Measurements from ENCODE around the gene PRMT1. TPM values are rescaled to one million over a fixed set of nuclear protein-coding genes. Genes with fewer than 3 reads are reported as not detected.

Gene PRMT1
- polyA plus RNA-seq, 4 donors, result 56.8 to 194 (median 94.7) TPM

- H3K9me3 ChIP-seq (ENCODE audit: control insufficient read depth in 2 of 2, insufficient read depth in 1 of 2, low read depth in 1 of 2, low read length in 1 of 2), result no peaks in the 10 kb centered on the region
- H3K4me1 ChIP-seq (ENCODE audit: control insufficient read depth in 3 of 3, insufficient read depth in 2 of 3, low read depth in 1 of 3, low read length in 2 of 3), result peaks cover 0 to 15% (median 5%) of the 10 kb centered on the region in 3 donors
- peaks cover 6 to 42% (median 8%) of the 10 kb centered on the region in 3 donors for H3K36me3 ChIP-seq (ENCODE audit: control insufficient read depth in 3 of 3, insufficient read depth in 2 of 3, low read depth in 1 of 3, low read length in 3 of 3)
- DNase-seq (no peak), FAIRE-seq (no peak)
- H3K4me3 ChIP-seq (ENCODE audit: low read depth in 1 of 3, low read length in 3 of 3), result peak overlapping the region in 2 of 3 donors; percentile 34 to 42
- 16 to 26% (median 18%) methylated on average over 32 to 39 of the region's 39 CpGs for WGBS, 3 donors
- peaks cover 0 to 46% (median 0%) of the 10 kb centered on the region in 3 donors for H3K27me3 ChIP-seq (ENCODE audit: control insufficient read depth in 3 of 3, insufficient read depth in 3 of 3, low read length in 3 of 3)
- H3K27ac ChIP-seq (ENCODE audit: low read depth in 1 of 3, low read length in 2 of 3), result peak overlapping the region in 2 of 3 donors; percentile 27 to 42
Observed at GRCh38 chr19:49690079-49690655, 13.1 kb downstream of the PRMT1 start.

GRCh38 chr19:49690656-49691242 is 13.7 kb downstream of the PRMT1 start, which contains the start of gene CPT1C:
Gene CPT1C (plus strand): TSS chr19:49691116. CDS start chr19:49692253, 1,137 bp downstream.
- Histone ChIP-seq H3K4me3 (ENCODE audit: low read depth in 1 of 3, low read length in 3 of 3) (peak within 1 kb of the TSS in 2 of 3 donors; percentile 34 to 42), H3K27ac (ENCODE audit: low read depth in 1 of 3, low read length in 2 of 3) (peak within 1 kb of the TSS in 2 of 3 donors; percentile 27 to 42), H3K9me3 (ENCODE audit: control insufficient read depth in 2 of 2, insufficient read depth in 1 of 2, low read depth in 1 of 2, low read length in 1 of 2) (no peaks in the 10 kb centered on the region), H3K36me3 (ENCODE audit: control insufficient read depth in 3 of 3, insufficient read depth in 2 of 3, low read depth in 1 of 3, low read length in 3 of 3) (peaks cover 4 to 37% (median 8%) of the 10 kb centered on the region in 3 donors), H3K4me1 (ENCODE audit: control insufficient read depth in 3 of 3, insufficient read depth in 2 of 3, low read depth in 1 of 3, low read length in 2 of 3) (peaks cover 0 to 15% (median 5%) of the 10 kb centered on the region in 3 donors), H3K27me3 (ENCODE audit: control insufficient read depth in 3 of 3, insufficient read depth in 3 of 3, low read length in 3 of 3) (peaks cover 0 to 46% (median 0%) of the 10 kb centered on the region in 3 donors)
- DNase-seq (peak; percentile 59 to 63), FAIRE-seq (no peak)
- 3 to 5% (median 4%) methylated on average over 38 of the region's 38 CpGs for WGBS, 3 donors

GRCh38 chr19:49691243-49692146 is 14.4 kb downstream of the PRMT1 start:
- H3K27ac ChIP-seq (ENCODE audit: low read depth in 1 of 3, low read length in 2 of 3), result peak overlapping the region in 1 of 3 donors; percentile 42
- peak overlapping the region in 1 of 3 donors; percentile 42 for H3K4me3 ChIP-seq (ENCODE audit: low read depth in 1 of 3, low read length in 3 of 3)
- WGBS, 3 donors, result 10 to 16% (median 14%) methylated on average over 39 of the region's 39 CpGs
- peaks cover 0 to 29% (median 8%) of the 10 kb centered on the region in 3 donors for H3K36me3 ChIP-seq (ENCODE audit: control insufficient read depth in 3 of 3, insufficient read depth in 2 of 3, low read depth in 1 of 3, low read length in 3 of 3)
- peak in 1 of 2 donors; percentile 50 for DNase-seq
- peaks cover 0 to 15% (median 5%) of the 10 kb centered on the region in 3 donors for H3K4me1 ChIP-seq (ENCODE audit: control insufficient read depth in 3 of 3, insufficient read depth in 2 of 3, low read depth in 1 of 3, low read length in 2 of 3)
- H3K27me3 ChIP-seq (ENCODE audit: control insufficient read depth in 3 of 3, insufficient read depth in 3 of 3, low read length in 3 of 3), result peaks cover 0 to 46% (median 0%) of the 10 kb centered on the region in 3 donors
- FAIRE-seq, result no peak
- no peaks in the 10 kb centered on the region for H3K9me3 ChIP-seq (ENCODE audit: control insufficient read depth in 2 of 2, insufficient read depth in 1 of 2, low read depth in 1 of 2, low read length in 1 of 2)

- WGBS, 3 donors, result 71 to 73% (median 72%) methylated on average over 16 of the region's 16 CpGs
Observed at GRCh38 chr19:49692147-49692506, 15.1 kb downstream of the PRMT1 start.

GRCh38 chr19:49696115-49696514 is 19.0 kb downstream of the PRMT1 start:
- Histone ChIP-seq H3K4me1 (ENCODE audit: control insufficient read depth in 3 of 3, insufficient read depth in 2 of 3, low read depth in 1 of 3, low read length in 2 of 3) (peaks cover 0 to 5% (median 0%) of the 10 kb centered on the region in 3 donors), H3K4me3 (ENCODE audit: low read depth in 1 of 3, low read length in 3 of 3) (no peak overlapping the region), H3K27ac (ENCODE audit: low read depth in 1 of 3, low read length in 2 of 3) (no peak overlapping the region), H3K36me3 (ENCODE audit: control insufficient read depth in 3 of 3, insufficient read depth in 2 of 3, low read depth in 1 of 3, low read length in 3 of 3) (no peaks in the 10 kb centered on the region), H3K27me3 (ENCODE audit: control insufficient read depth in 3 of 3, insufficient read depth in 3 of 3, low read length in 3 of 3) (peaks cover 0 to 27% (median 0%) of the 10 kb centered on the region in 3 donors), H3K9me3 (ENCODE audit: control insufficient read depth in 2 of 2, insufficient read depth in 1 of 2, low read depth in 1 of 2, low read length in 1 of 2) (no peaks in the 10 kb centered on the region)
- DNase-seq (no peak), FAIRE-seq (no peak)
- 83 to 86% (median 86%) methylated on average over 6 of the region's 6 CpGs for WGBS, 3 donors

More at GRCh38 chr19:49692147-49692506, 15.1 kb downstream of the PRMT1 start:
- Histone ChIP-seq H3K9me3 (ENCODE audit: control insufficient read depth in 2 of 2, insufficient read depth in 1 of 2, low read depth in 1 of 2, low read length in 1 of 2) (no peaks in the 10 kb centered on the region), H3K36me3 (ENCODE audit: control insufficient read depth in 3 of 3, insufficient read depth in 2 of 3, low read depth in 1 of 3, low read length in 3 of 3) (peaks cover 0 to 24% (median 5%) of the 10 kb centered on the region in 3 donors), H3K27ac (ENCODE audit: low read depth in 1 of 3, low read length in 2 of 3) (no peak overlapping the region), H3K4me3 (ENCODE audit: low read depth in 1 of 3, low read length in 3 of 3) (no peak overlapping the region), H3K4me1 (ENCODE audit: control insufficient read depth in 3 of 3, insufficient read depth in 2 of 3, low read depth in 1 of 3, low read length in 2 of 3) (peaks cover 0 to 15% (median 5%) of the 10 kb centered on the region in 3 donors), H3K27me3 (ENCODE audit: control insufficient read depth in 3 of 3, insufficient read depth in 3 of 3, low read length in 3 of 3) (peaks cover 0 to 46% (median 0%) of the 10 kb centered on the region in 3 donors)
- DNase-seq (no peak), FAIRE-seq (no peak)

- Histone ChIP-seq H3K9me3 (ENCODE audit: control insufficient read depth in 2 of 2, insufficient read depth in 1 of 2, low read depth in 1 of 2, low read length in 1 of 2) (no peaks in the 10 kb centered on the region), H3K36me3 (ENCODE audit: control insufficient read depth in 3 of 3, insufficient read depth in 2 of 3, low read depth in 1 of 3, low read length in 3 of 3) (no peaks in the 10 kb centered on the region), H3K4me3 (ENCODE audit: low read depth in 1 of 3, low read length in 3 of 3) (no peak overlapping the region), H3K27ac (ENCODE audit: low read depth in 1 of 3, low read length in 2 of 3) (no peak overlapping the region), H3K27me3 (ENCODE audit: control insufficient read depth in 3 of 3, insufficient read depth in 3 of 3, low read length in 3 of 3) (peaks cover 0 to 25% (median 3%) of the 10 kb centered on the region in 3 donors), H3K4me1 (ENCODE audit: control insufficient read depth in 3 of 3, insufficient read depth in 2 of 3, low read depth in 1 of 3, low read length in 2 of 3) (no peaks in the 10 kb centered on the region)
- DNase-seq (no peak), FAIRE-seq (no peak)
- 84 to 91% (median 88%) methylated on average over 7 of the region's 7 CpGs for WGBS, 3 donors
Observed at GRCh38 chr19:49696865-49697264, 19.8 kb downstream of the PRMT1 start.

GRCh38 chr19:49699364-49699763 is 22.3 kb downstream of the PRMT1 start:
- DNase-seq (no peak), FAIRE-seq (no peak)
- no peaks in the 10 kb centered on the region for H3K9me3 ChIP-seq (ENCODE audit: control insufficient read depth in 2 of 2, insufficient read depth in 1 of 2, low read depth in 1 of 2, low read length in 1 of 2)
- 67 to 91% (median 87%) methylated on average over 5 of the region's 5 CpGs for WGBS, 3 donors
- no peaks in the 10 kb centered on the region for H3K4me1 ChIP-seq (ENCODE audit: control insufficient read depth in 3 of 3, insufficient read depth in 2 of 3, low read depth in 1 of 3, low read length in 2 of 3)
- H3K4me3 ChIP-seq (ENCODE audit: low read depth in 1 of 3, low read length in 3 of 3), result no peak overlapping the region
- H3K27me3 ChIP-seq (ENCODE audit: control insufficient read depth in 3 of 3, insufficient read depth in 3 of 3, low read length in 3 of 3), result peaks cover 0 to 14% (median 3%) of the 10 kb centered on the region in 3 donors
- H3K36me3 ChIP-seq (ENCODE audit: control insufficient read depth in 3 of 3, insufficient read depth in 2 of 3, low read depth in 1 of 3, low read length in 3 of 3), result no peaks in the 10 kb centered on the region
- no peak overlapping the region for H3K27ac ChIP-seq (ENCODE audit: low read depth in 1 of 3, low read length in 2 of 3)

GRCh38 chr19:49700563-49700962 is 23.5 kb downstream of the PRMT1 start:
- H3K27ac ChIP-seq (ENCODE audit: low read depth in 1 of 3, low read length in 2 of 3), result no peak overlapping the region
- no peaks in the 10 kb centered on the region for H3K4me1 ChIP-seq (ENCODE audit: control insufficient read depth in 3 of 3, insufficient read depth in 2 of 3, low read depth in 1 of 3, low read length in 2 of 3)
- FAIRE-seq (no peak), DNase-seq (no peak)
- WGBS, 3 donors, result 51 to 63% (median 57%) methylated on average over 11 of the region's 11 CpGs
- peaks cover 0 to 14% (median 3%) of the 10 kb centered on the region in 3 donors for H3K27me3 ChIP-seq (ENCODE audit: control insufficient read depth in 3 of 3, insufficient read depth in 3 of 3, low read length in 3 of 3)
- no peaks in the 10 kb centered on the region for H3K9me3 ChIP-seq (ENCODE audit: control insufficient read depth in 2 of 2, insufficient read depth in 1 of 2, low read depth in 1 of 2, low read length in 1 of 2)
- H3K36me3 ChIP-seq (ENCODE audit: control insufficient read depth in 3 of 3, insufficient read depth in 2 of 3, low read depth in 1 of 3, low read length in 3 of 3), result no peaks in the 10 kb centered on the region
- no peak overlapping the region for H3K4me3 ChIP-seq (ENCODE audit: low read depth in 1 of 3, low read length in 3 of 3)

All from small intestine (tissue), 7 donors.